Effector memory CD4-positive, alpha-beta T cell (primary cell): ENCODE results near the gene ARF3.

Source experiments
- DNase-seq, 3 donors: peaks; one replicate each; pipeline ENCODE4 v3.0.0-alpha.2; 2020
- H3K27ac ChIP-seq: 2 replicates; pipeline ENCODE4 v1.7.0; 2013; ENCODE audit warnings: mild to moderate bottlenecking, low read length, moderate library complexity; ENCODE audit not compliant: insufficient read depth, poor library complexity, severe bottlenecking
- H3K27me3 ChIP-seq: replicated peaks from 2 replicates; pipeline ENCODE4 v1.7.0; 2013; ENCODE audit warnings: mild to moderate bottlenecking, low read length; ENCODE audit not compliant: insufficient read depth, control insufficient read depth, poor library complexity, severe bottlenecking
- H3K36me3 ChIP-seq: 2 replicates; pipeline ENCODE4 v1.7.0; 2013; ENCODE audit warnings: mild to moderate bottlenecking, low read length, moderate library complexity; ENCODE audit not compliant: control insufficient read depth, insufficient read depth
- H3K4me1 ChIP-seq: 2 replicates; pipeline ENCODE4 v1.7.0; 2013; ENCODE audit warnings: low read length, mild to moderate bottlenecking; ENCODE audit not compliant: control insufficient read depth, insufficient read depth, poor library complexity, severe bottlenecking
- H3K4me3 ChIP-seq: 2 replicates; pipeline ENCODE4 v1.7.0; 2013; ENCODE audit warnings: low read length, low read depth, mild to moderate bottlenecking; ENCODE audit not compliant: insufficient read depth, poor library complexity, severe bottlenecking
- H3K9me3 ChIP-seq: 2 replicates; pipeline ENCODE4 v1.7.0; 2013; ENCODE audit warnings: mild to moderate bottlenecking, low read length, moderate library complexity; ENCODE audit not compliant: control insufficient read depth

The ARF3 gene

DNA sequence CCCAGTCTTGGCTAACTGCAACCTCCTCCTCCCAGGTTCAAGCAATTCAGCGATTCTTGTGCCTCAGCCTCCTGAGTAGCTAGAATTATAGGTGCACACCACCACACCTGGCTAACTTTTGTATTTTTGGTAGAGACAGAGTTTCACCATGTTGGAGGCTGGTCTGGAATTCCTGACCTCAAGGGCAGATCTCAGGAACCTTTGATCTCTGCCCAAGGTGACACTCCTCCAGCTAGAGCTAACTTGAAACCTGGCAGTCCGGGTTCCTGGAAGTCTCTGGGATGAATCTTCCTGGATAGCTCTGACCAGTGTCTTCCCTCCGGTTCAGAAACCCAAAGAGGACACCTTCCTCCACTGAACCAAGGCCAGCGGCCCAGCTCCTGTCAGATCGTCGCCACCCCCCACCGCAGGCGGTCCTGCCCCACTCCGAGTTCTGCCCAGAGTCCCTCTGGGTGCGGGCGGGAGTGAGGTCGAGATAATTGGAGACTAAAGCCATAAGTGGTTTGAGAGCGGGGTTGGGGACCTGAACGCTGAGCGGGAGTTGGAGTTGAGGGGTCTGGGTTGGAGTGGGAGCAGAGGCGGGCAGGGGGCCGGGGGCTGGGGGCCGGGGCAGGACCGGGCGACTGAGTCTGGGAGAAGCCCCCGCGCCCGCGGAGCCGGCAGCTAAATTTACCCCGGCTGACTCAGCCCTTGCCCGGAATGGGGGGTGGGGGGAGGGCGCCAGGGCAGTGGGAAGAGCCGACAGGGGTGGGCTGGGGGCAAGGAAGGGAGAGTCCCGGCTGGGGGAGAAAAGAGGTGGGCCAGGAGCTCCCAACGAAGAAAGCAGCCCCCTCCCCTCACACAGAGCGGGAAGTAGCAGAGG, 37.2 kb upstream of the ARF3 start:
- Histone ChIP-seq H3K27me3 (peaks cover 30% of the 10 kb centered on the region), H3K9me3 (no peaks in the 10 kb centered on the region), H3K36me3 (no peaks in the 10 kb centered on the region), H3K4me3 (no peak overlapping the region), H3K27ac (no peak overlapping the region), H3K4me1 (peaks cover 37% of the 10 kb centered on the region)
- DNase-seq: no peak

DNA sequence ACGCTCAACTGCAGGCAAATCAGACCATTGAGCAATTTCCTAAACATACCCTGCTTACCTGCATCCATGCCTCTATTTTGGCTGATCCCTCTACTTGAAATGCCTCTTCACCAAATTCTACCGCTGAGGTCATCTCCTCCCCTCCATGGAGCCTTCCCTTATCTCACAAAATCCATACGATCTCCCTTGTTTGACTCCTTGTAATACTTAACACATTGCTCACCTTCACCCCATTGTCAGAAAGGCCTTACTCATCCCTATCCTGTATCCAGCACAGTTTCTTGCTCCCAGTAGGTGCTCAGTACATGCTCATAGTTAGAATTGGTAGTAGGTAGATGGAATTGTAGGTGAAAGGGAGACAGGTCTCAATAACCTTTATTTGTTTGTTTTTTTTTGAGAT, 36.5 kb upstream of the ARF3 start:
- Histone ChIP-seq H3K4me3 (no peak overlapping the region), H3K9me3 (no peaks in the 10 kb centered on the region), H3K4me1 (peaks cover 32% of the 10 kb centered on the region), H3K36me3 (no peaks in the 10 kb centered on the region), H3K27me3 (peaks cover 27% of the 10 kb centered on the region), H3K27ac (no peak overlapping the region)
- DNase-seq: no peak

- no peak overlapping the region for H3K4me3 ChIP-seq
- peaks cover 12% of the 10 kb centered on the region for H3K27me3 ChIP-seq
- H3K4me1 ChIP-seq: peaks cover 11% of the 10 kb centered on the region
- H3K27ac ChIP-seq: no peak overlapping the region
- no peaks in the 10 kb centered on the region for H3K36me3 ChIP-seq
- no peak for DNase-seq
- H3K9me3 ChIP-seq: no peaks in the 10 kb centered on the region
These were observed 34.2 kb upstream of the ARF3 start for GRCh38 chr12:48991247-48992050.

DNA sequence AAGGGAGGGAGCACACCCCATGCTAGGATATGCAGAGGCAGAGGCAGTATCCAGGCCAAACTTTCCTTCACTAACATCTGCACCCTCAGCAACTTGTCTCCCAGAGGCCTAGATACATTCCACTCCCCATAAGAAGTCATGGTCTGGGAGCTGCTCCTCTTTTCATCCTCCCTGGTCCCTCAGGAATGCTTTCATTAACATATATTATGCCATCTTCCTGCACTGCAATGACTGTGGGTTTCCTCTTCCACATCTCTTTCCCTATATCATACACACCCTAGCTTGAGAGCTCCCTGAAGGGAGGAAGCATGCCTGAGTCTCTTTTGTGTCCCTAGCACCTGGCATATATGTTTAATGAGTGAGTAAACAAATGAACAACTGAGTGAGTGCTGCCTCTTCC, 33.3 kb upstream of the ARF3 start:
- no peak for DNase-seq
- no peaks in the 10 kb centered on the region for H3K9me3 ChIP-seq
- peaks cover 12% of the 10 kb centered on the region for H3K27me3 ChIP-seq
- no peaks in the 10 kb centered on the region for H3K36me3 ChIP-seq
- no peak overlapping the region for H3K4me3 ChIP-seq
- no peak overlapping the region for H3K27ac ChIP-seq
- H3K4me1 ChIP-seq: peaks cover 10% of the 10 kb centered on the region

DNA sequence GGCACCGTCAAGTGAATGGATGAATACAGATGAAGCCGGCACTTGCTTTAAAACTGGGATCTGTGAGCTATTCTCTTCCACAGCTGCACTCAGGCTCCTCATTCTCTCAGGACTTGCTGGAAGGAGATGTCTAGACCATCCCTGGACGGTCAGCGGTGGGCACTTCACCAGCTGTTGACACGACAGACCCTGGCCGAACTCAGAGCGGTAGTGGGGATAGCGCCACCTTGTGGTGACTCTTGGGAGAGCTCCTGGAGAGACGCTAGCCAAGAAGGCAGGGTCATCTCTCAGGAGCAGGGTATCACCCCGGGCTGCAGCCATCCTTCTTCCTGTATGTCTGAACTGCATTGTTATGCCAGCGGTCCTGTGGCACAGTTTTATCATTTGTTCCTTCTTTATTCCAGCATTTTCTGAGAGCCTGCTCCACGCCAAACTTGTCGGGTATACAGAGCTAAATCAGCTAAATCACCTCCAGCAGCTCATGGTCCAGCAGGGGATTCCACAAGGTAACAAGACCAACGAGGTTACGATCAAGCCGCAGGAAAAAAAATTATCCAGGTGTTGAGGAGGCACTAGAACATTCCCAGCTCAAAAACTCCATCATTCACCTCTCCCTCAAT, 30.9 kb upstream of the ARF3 start:
- Histone ChIP-seq H3K9me3 (no peaks in the 10 kb centered on the region), H3K4me1 (peaks cover 3% of the 10 kb centered on the region), H3K27me3 (no peaks in the 10 kb centered on the region), H3K27ac (no peak overlapping the region), H3K4me3 (no peak overlapping the region), H3K36me3 (no peaks in the 10 kb centered on the region)
- DNase-seq: peak; percentile 53 to 65 (median 59)

DNA sequence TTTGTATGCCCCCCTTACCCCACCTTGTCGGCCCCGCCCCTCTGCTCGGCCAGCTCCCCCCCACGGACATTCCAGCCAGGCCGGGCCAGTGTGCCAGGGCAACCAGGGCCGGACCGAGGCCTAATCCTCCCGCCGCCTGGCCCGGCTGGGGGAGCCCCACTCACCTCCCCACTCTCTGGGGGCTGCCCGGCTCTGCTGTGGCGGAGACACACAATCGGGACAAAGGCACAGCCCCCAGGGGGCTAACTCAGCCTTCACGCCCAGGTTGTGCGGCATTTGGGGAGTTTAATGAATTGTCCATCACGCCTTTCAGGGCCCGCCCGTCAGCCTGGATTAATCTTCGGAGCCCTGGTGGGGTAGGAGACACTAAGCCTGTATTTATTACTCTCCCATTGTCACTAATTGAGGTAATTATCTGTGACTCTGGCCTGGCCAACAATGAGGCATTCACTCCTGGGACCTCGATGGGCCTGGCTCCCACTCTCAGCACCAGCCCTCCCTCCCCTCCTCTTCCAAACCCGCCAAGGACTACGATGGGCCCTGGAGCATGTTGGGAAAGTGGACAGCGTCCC, 29.5 kb upstream of the ARF3 start:
- no peak overlapping the region for H3K27ac ChIP-seq
- H3K9me3 ChIP-seq: no peaks in the 10 kb centered on the region
- H3K4me1 ChIP-seq: peaks cover 5% of the 10 kb centered on the region
- no peaks in the 10 kb centered on the region for H3K27me3 ChIP-seq
- no peak overlapping the region for H3K4me3 ChIP-seq
- no peak for DNase-seq
- no peaks in the 10 kb centered on the region for H3K36me3 ChIP-seq

DNA sequence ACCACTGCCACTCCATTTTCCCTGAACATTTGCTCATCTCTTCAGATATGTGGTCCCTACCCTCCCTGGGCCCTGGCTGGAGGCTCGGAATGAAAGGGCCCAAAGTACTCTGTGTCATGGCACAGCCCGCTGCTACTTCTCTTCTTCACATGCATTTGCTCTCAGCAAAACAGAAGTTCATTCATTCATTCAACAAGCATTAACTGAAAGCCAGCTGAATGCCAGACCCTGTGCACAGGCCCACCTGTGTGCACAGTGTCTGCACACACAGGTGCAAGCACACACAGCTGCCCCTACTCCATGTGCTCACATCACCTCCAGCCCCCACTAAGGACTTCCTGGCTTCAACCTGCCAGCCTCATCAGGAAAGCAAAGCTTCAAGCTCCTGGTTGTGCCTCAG, 28.6 kb upstream of the ARF3 start:
- Histone ChIP-seq H3K27ac (no peak overlapping the region), H3K4me1 (peaks cover 14% of the 10 kb centered on the region), H3K9me3 (no peaks in the 10 kb centered on the region), H3K27me3 (no peaks in the 10 kb centered on the region), H3K4me3 (no peak overlapping the region), H3K36me3 (no peaks in the 10 kb centered on the region)
- no peak for DNase-seq

- Histone ChIP-seq H3K9me3 (no peaks in the 10 kb centered on the region), H3K36me3 (no peaks in the 10 kb centered on the region), H3K27ac (no peak overlapping the region), H3K4me3 (no peak overlapping the region), H3K27me3 (no peaks in the 10 kb centered on the region), H3K4me1 (peaks cover 18% of the 10 kb centered on the region)
- DNase-seq: no peak
These were observed 28.2 kb upstream of the ARF3 start for GRCh38 chr12:48985475-48985897.

GRCh38 chr12:48982397-48983080, 25.3 kb upstream of the ARF3 start:
- no peak for DNase-seq
- no peaks in the 10 kb centered on the region for H3K36me3 ChIP-seq
- H3K4me3 ChIP-seq: no peak overlapping the region
- no peaks in the 10 kb centered on the region for H3K9me3 ChIP-seq
- H3K4me1 ChIP-seq: peaks cover 43% of the 10 kb centered on the region
- no peak overlapping the region for H3K27ac ChIP-seq
- peaks cover 3% of the 10 kb centered on the region for H3K27me3 ChIP-seq
